Lower leg skin (tissue), 4 donors: ENCODE measurements around the gene ITIH3. TPM values are rescaled to one million over a fixed set of nuclear protein-coding genes. Genes with fewer than 3 reads are reported as not detected.

Experiments used
- DNase-seq, 2 donors: peaks; one replicate each; pipeline ENCODE4 v3.0.0-alpha.2; 2019; ENCODE audit warnings: low spot score in 2 of 2
- H3K4me3 ChIP-seq: fragments of 200-600 bp; sonication (generic); 2 replicates; pipeline ENCODE4 v1.5.1; 2017; ENCODE audit warnings: mild to moderate bottlenecking, low read depth; ENCODE audit not compliant: poor library complexity, severe bottlenecking
- CTCF ChIP-seq, 3 donors: fragments of 450-650 bp; IDR thresholded peaks; one replicate each; pipeline ENCODE4 v1.5.1; 2016; ENCODE audit warnings: antibody characterized with exemption in 3 of 3, mild to moderate bottlenecking in 3 of 3, moderate library complexity in 2 of 3
- POLR2A ChIP-seq, 2 donors: fragments of 450-650 bp; IDR thresholded peaks; one replicate each; pipeline ENCODE4 v1.6.1; 2016 to 2017; ENCODE audit warnings: antibody characterized with exemption in 2 of 2, mild to moderate bottlenecking in 1 of 2, moderate library complexity in 1 of 2
- WGBS, 2 donors: methylation state at CpG; one replicate each; pipeline ENCODE4 v1.1.5; 2018; 5-methylcytosine and 5-hydroxymethylcytosine counted together
- intact Hi-C: fragments of 100-400 bp; cut with DNase I; formaldehyde crosslinking; loops from one replicate; pipeline ENCODE4 v1.15.0; 2023; ENCODE audit warnings: low total_unique reads
- total RNA-seq, 4 donors: library from RNA; depleted of rRNA; stranded (reverse); fragments of >200 nt; gene quantifications; one replicate each; pipeline ENCODE4 v1.1.0, GENCODE V29; 2016

ITIH3 gene
- total RNA-seq: 10 to 100 TPM in 1 of 4 donors, 1 to 10 TPM in 1, under 1 TPM in 2; 0.17 to 19.3 (median 0.97) TPM

DNA sequence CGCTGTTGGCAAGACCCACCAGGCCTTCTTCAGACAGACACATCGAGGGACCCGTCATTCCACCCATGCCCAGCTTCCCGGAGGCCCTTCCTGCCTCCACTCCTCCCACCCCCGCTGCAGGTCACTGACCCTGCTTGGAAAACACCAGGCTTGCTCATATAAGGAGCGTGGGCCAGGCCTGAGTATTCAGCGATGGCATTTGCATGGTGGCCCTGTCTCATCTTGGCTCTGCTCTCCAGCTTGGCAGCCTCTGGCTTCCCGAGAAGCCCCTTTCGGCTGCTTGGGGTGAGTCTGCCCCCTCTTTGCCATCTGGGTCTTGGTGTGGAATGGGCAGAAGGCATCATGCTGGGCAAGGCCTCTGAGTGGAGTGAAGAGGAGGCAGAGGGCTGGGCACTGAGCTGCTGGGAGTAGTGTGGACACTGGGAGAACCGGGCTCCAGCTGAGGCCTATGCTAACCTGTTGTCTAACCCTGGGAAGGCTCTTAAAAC lies at the start of gene ITIH3:
Gene ITIH3, plus strand, starts transcription at position 185 of the 488 bp plus-strand sequence. Its CDS starts 8 bp downstream, at position 193.
- TF ChIP-seq CTCF (IDR thresholded peaks at IDR 0.05) (no peak), POLR2A (IDR thresholded peaks at IDR 0.05) (no peak)
- DNase-seq: no peak
- intact Hi-C loops: no loop called here
- 77 to 78% methylated on average over 10 of the region's 10 CpGs for WGBS, 2 donors
- no peak within 1 kb of the TSS for H3K4me3 ChIP-seq

- TF ChIP-seq CTCF (IDR thresholded peaks at IDR 0.05): no peak
- TF ChIP-seq POLR2A (IDR thresholded peaks at IDR 0.05): no peak
- no peak overlapping the region for H3K4me3 ChIP-seq
- WGBS, 2 donors: 83 to 86% methylated on average over 3 of the region's 3 CpGs
- intact Hi-C loops: no loop called here
- no peak for DNase-seq
Measured at GRCh38 chr3:52752045-52752660, 42.4 kb upstream of the ITIH3 start.

DNA sequence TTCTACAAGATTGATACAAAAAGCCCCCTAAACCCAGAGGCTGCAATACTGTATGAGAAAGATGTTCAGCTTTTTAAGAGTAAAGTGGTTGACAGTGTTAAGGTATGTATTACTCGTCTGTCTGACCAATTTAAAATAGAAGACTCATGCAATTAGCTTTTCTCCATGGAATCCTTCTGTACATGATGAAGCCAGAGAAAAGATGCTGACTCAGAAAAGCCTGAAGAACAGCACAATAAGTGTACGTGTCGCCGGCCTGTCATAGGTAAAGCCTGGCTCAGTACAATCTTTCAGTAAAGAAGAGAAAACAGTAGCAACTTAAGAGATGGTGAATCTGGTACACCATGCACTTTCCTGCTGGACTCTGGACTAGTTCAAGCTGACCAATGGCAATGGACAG lies 40.2 kb upstream of the ITIH3 start:
- DNase-seq: no peak
- 94% methylated on average over 4 of the region's 4 CpGs for WGBS, 2 donors
- H3K4me3 ChIP-seq: no peak overlapping the region
- TF ChIP-seq CTCF (IDR thresholded peaks at IDR 0.05) (no peak), POLR2A (IDR thresholded peaks at IDR 0.05) (no peak)
- intact Hi-C loops: no loop called here

GRCh38 chr3:52756141-52756540 lies 38.5 kb upstream of the ITIH3 start:
- no peak for DNase-seq
- H3K4me3 ChIP-seq: no peak overlapping the region
- intact Hi-C loops: no loop called here
- TF ChIP-seq POLR2A (IDR thresholded peaks at IDR 0.05) (no peak), CTCF (IDR thresholded peaks at IDR 0.05) (no peak)
- 95 to 97% methylated on average over 1 of the region's 1 CpG for WGBS, 2 donors

DNA sequence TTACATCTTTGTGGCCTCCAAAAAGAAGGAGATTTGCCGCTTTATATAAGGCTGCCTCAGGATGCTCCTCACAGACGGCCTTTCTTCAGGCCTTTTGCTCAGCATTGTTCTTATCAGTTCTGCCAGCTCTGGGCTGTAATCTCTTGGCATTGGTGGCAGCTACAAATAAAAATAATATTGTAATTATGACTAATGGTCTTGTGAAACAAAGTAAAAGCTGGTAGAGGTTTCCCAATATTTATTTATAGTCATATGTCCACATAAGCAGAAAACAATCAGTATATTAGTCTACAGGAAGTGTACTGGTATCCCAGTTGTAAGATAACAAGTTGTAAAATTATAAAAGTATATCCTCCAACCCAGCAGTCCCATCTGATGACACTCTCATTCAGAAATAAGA lies 31.1 kb upstream of the ITIH3 start:
- H3K4me3 ChIP-seq: no peak overlapping the region
- intact Hi-C loops: no loop called here
- 85 to 94% methylated on average over 2 of the region's 2 CpGs for WGBS, 2 donors
- no peak for DNase-seq
- TF ChIP-seq POLR2A (IDR thresholded peaks at IDR 0.05): no peak
- no peak for TF ChIP-seq CTCF (IDR thresholded peaks at IDR 0.05)
